T-helper 1 cell (primary cell): ENCODE results near the gene EPB41L3.
"Not testable (repeated sequence)": the region's sequence is repeated elsewhere in the genome, so short reads cannot be mapped to it uniquely, and the experiment has no call there.

Experiments used
- DNase-seq, 5 donors: peaks; one replicate each; pipeline ENCODE4 v3.0.0-alpha.2; 2012 to 2020

The EPB41L3 gene

GRCh38 chr18:5490753-5491480, 52.9 kb downstream of the EPB41L3 start:
- DNase-seq, result no peak

DNA sequence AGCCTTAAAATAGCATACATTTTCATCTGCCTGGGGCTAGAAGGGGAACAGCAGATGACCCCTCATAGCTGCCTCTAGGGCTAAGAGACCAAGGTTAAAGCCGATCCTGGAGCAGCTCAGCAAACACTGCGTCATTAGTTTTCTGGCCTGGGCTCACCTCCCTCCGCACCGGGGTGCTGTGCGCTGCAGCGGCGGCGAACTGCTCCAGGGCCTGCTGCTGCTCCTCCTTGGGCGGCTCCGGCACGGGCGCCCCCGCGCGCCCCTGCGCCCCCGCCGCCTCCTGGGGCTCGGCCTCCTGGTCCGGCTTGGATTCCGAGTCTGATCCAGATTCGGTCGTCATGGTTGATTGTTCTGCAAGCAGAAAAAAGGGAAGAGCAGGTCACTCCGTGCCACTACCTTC, 55.0 kb downstream of the EPB41L3 start:
- no peak for DNase-seq

- DNase-seq, result not testable (repeated sequence)
These were observed 55.8 kb downstream of the EPB41L3 start for GRCh38 chr18:5488044-5488443.

DNA sequence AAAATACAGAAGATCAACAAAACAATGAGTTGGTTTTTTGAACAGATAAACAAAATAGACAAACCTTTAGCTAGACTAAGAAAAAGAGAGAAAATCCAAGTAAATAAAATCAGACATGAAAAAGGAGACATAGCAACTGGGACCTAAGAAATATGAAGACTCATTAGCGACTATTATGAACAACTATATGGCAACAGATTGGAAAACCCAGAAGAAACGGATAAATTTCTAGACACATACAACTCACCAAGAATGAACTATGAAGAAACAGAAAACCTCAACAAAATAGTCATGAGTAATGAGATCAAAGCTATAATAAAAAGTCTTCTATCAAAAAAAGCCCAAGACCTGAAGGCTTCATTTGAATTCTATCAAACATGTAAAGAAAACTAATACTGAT, 59.3 kb downstream of the EPB41L3 start:
- DNase-seq, result no peak

DNA sequence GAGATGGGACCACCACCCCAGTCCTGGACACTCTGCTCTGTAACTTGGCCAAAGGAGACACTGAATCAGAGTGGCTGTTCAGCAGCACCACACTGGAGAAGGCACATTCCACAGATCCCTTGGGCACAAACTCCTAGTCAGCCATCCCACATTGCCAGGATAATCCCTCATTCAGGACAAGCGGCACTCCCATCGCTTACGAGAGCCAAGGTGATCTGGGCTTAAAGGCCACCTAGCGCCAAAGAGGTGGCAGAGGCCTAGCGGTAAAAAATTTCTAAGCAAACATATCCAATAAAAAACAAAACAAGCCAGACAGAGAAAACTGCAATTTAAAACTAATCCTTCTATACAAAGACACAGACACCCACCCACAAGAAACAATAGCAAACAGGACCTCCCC, 62.2 kb downstream of the EPB41L3 start:
- DNase-seq, result no peak

- no peak for DNase-seq
These were observed 65.5 kb downstream of the EPB41L3 start for GRCh38 chr18:5478261-5478660.

- no peak for DNase-seq
These were observed 66.6 kb downstream of the EPB41L3 start for GRCh38 chr18:5476961-5477800.

- DNase-seq, result no peak
These were observed 68.5 kb downstream of the EPB41L3 start for GRCh38 chr18:5475267-5475666.

DNA sequence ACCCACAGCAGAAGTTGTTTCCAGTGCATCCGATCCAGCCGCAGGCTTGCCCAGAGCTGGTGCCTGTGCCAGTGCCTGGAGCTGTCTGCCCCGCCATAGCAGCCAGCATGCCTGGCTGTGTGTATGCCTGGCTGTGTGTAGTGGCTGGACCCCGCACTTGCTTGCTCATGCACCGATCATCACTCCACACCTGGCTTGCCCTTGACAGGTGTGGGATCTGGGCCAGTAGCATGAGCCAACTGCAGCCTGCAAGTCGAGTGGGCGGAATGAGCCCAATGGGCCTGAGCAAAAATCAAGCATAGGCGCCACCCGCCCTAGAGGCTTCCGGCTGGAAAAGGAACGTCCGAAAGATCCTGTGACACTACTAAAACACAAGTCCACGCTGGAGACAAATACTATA, 74.5 kb downstream of the EPB41L3 start:
- DNase-seq, result no peak

GRCh38 chr18:5468394-5468793, 75.4 kb downstream of the EPB41L3 start:
- DNase-seq, result no peak

DNA sequence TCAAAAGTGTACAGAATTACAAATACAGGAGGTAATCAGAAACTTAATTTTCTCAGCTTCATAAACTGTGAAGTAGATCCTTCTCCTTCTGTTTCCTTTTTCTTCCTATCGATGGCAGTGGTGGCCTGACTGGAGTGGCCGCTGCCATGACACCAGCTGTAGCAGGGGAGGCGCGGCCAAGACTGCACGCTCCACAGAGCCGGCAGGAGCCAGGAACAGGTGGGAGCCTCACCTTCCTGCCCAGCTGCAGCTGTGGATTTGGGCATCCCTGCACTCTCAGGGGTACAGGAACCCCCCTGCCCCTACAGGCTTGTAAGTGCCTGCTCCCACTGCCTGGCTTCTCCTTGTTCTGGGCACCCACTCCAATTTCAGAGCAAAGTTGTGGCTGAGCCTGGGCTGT, 76.1 kb downstream of the EPB41L3 start:
- no peak for DNase-seq

DNA sequence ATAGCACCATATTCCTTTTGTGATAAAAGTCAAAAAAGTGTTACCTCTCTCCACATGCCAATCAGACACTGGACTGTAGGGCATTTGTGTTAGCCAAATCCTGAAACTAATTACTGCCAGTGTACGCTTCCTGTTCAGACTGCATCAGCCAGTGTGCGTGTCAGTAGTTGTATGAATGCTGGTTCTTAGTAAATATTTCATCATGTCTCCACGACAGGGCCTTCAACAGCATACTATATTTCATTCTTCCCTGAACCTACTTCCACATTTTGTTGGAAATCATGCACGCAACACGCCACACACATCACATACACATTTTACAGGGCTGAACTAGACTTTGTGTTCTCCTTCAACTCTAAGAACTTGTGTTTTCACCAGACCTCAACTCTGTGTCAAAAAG, 77.5 kb downstream of the EPB41L3 start:
- peak in 1 of 5 donors; percentile 22 for DNase-seq

DNA sequence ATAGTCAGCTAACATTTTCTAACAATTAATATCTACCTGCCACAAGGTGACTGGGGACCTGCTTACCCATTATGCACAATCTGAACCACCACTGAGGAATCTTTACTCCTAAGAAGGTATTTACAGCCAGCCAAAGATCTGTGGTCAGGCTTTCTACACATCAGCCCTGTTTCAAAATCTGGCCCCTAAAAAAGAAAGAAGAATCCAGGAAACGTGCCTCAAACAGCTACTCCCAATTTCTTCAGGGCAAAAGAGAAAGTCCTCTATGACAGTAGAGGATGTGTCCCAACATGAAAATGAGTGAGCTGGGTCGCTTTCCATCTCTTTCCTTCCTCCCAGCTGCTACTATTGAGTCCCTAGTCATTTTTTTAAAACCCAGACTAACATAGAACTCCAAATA, 79.5 kb downstream of the EPB41L3 start:
- no peak for DNase-seq

DNA sequence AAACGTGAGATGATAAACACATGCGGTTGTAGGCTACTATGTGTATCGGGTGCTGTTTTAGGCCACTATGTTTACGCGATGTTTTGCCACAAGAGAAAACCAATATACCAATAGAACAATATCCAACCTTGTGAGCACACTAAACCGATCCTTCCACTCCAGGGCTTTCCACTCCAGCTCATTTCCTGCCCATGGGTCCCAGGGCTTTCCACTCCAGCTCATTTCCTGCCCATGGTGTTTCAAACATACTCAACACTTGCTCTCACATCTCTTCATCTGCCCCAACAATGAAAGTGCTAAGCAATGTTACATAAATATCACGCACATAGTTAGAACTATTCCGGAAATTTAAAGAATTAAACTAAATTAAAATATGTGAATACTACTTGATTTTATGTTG, 80.0 kb downstream of the EPB41L3 start:
- no peak for DNase-seq

GRCh38 chr18:5463390-5463789, 80.4 kb downstream of the EPB41L3 start:
- no peak for DNase-seq

GRCh38 chr18:5462227-5462626, 81.6 kb downstream of the EPB41L3 start:
- no peak for DNase-seq

DNA sequence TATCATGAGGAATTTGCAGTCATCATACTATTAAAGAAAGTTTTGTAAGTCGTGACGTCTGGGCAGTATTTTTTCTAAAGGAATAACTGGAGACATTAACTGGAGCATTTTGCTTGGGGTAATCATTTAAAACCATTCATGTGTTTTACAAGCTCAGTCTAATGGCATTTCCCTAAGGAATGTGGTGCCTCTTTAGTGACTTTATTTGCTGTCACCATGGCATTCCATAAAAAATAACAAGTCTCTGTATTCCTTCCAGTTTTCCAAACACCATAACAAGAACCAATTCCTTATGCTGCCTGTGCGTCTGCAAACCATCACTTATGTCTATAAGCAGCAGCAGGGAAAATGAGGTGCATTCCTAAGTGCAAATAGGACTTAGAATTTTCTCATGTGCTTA, 82.8 kb downstream of the EPB41L3 start:
- DNase-seq, result no peak

DNA sequence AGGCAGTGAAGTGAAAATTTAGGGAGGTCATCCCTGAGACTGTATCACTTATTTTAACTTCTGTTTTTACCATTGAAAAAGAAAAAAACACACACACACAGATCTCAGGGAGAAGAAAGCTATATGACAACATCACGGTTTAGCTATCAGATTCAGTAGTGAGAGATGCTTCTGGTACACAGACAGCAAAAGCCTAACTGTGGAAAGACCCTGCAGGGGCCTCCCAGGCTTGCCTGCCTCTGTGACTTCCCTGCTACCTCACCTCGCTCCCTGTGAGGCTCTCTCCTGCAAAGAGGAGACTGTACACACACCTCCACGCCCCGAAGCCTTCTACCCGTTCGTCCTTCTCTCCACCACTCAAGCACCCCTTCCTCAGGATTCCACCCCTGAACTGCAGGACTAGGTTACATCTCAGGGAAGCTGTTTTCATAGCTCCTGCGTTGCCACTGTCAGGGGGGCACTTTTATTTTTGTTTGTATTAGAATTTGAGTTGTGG, 86.3 kb downstream of the EPB41L3 start:
- DNase-seq, result no peak

DNA sequence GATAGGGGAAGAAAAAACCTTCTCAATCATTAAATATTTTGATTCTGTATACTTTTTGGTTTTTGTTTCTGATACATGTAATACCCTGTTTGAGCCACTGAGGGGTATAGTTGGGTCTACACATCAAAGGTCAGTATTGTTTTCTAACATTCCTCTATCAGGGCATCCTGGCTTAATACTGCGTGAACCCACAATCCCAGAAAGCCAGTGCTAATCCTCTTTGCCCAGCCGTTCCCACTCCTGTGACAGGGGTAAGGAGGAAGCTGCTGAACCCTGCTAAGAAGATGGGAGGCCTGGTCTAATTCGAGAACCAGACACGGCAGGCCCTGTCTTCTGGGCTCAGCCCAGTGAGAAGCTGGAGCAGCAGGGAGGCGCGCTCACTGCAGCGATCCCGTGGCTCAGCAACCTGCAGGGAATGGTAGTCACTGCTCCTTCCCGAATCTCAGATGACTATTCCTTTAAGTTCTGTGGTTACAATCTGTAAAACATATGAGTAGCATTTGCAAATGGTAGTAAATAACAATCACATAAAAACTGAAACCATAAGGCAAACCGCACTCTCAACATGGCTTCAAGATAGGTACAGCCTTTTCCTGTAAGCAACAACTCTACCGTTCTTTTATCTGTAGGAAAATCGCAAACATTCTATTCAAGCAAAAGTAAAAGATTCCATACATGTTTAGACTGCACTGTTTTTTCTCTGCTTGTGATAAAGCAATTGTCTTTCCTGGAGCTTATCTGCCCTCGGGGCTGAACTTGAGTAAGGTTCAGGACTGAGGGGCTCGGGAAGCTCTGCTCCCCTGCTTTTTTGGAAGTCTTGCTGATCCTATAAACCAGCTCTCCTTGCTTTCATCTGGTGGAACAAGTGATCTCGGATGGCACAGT, 87.0 kb downstream of the EPB41L3 start:
- peak in 1 of 5 donors; percentile 41 for DNase-seq

DNA sequence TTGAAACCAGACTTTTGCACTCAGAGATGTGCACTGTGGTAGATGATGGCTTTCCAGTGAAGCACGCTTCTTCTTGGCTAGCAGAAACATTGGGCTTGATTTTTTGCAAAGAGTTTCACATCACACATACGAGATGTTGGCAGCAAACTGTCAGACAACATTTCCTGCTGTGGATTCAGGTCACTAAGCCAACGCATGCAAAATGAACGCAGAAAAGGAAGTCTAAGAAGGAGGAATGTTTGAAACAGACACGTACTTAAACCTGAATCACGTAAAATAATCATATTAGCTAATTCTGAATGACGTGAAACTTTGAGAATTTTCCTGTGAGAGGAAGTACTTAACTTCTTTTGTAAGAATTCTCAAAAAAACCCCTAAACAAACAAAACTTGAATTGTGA, 88.1 kb downstream of the EPB41L3 start:
- DNase-seq, result peak in 1 of 5 donors; percentile 41

DNA sequence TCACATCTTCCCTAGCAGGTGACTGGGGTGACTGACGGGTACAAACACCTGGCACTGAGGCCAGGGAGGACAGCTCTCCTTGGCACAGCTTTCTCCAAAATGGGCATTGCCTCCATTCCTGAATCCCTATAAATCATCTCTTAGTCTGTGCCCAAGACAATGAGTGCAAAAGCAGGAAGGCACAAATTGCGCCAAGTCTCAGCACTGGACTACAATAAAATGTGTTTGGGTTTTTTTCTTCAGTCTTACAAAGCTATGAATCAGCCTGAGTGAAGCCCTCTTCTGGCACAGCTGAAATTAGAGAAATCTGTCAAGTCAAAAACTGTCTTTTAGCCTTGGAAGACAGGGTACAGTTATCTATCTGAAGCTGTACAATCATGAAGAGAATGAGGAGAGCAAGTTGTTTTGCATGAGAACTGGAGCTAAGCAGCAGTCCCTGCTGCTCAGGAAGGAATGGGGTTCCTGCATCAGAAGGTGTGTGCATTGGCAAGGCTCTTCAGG, 90.8 kb downstream of the EPB41L3 start:
- no peak for DNase-seq

DNA sequence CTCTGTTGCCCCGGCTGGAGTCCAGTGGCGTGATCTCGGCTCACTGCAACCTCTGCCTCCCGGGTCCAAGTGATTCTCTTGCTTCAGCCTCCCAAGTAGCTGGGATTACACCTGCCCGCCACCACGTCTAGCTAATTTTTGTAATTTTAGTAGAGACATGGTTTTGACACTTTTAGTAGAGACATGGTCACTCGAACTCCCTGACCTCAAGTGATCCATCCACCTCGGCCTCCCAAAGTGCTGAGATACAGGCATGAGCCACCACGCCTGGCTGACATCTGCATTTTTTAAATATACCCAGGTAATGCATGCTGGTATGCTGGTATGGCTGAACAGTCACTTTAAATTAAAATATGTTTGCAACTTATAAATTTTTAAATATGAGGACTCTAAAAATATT, 91.9 kb downstream of the EPB41L3 start:
- no peak for DNase-seq

DNA sequence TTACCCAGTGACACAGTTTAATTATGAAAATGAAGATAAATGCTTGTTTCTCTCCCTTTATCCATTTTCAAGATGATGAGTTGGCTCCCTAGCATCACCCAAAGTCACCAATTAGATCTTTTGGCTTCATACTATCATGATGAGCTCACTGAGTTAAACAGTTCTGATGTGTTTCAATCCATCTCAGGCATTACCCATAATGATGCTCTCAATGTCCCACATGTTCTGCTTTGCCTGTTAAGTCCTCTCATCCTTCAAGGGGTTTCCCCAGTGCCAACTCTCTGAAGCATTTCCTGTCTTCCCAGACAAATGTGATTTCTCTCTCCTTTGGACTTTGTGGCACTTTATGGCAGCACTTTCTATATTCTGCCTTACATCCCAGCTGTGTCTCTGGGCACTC, 92.6 kb downstream of the EPB41L3 start:
- no peak for DNase-seq
